DOHH2 (cell line): ENCODE results near the gene CEP19.
A peak's percentile ranks its signal among the peaks of the same experiment; 100 is the strongest.

ENCODE experiments used
- H3F3A ChIP-seq: fragments of 200-600 bp; sonication (generic), shearing (Covaris generic); 2 replicates; pipeline ENCODE4 v1.6.0; 2016; ENCODE audit warnings: antibody characterized with exemption, mild to moderate bottlenecking; ENCODE audit not compliant: control insufficient read depth, insufficient read depth
- H3K27ac ChIP-seq: fragments of 200-600 bp; sonication (generic); 2 replicates; pipeline ENCODE4 v1.5.1; 2014; ENCODE audit warnings: low read depth, mild to moderate bottlenecking, low read length, moderate library complexity
- H3K27me3 ChIP-seq: fragments of 200-600 bp; sonication (generic); 2 replicates; pipeline ENCODE4 v1.6.1; 2014; ENCODE audit warnings: mild to moderate bottlenecking, low read length, mixed read lengths; ENCODE audit not compliant: control insufficient read depth
- H3K36me3 ChIP-seq: fragments of 200-600 bp; sonication (generic); 2 replicates; pipeline ENCODE4 v1.6.1; 2014; ENCODE audit warnings: mild to moderate bottlenecking, low read length, moderate library complexity, mixed read lengths; ENCODE audit not compliant: control insufficient read depth
- H3K4me1 ChIP-seq: fragments of 200-600 bp; sonication (generic); 2 replicates; pipeline ENCODE4 v1.6.1; 2014; ENCODE audit warnings: mild to moderate bottlenecking, low read length, mixed read lengths; ENCODE audit not compliant: control insufficient read depth
- H3K4me2 ChIP-seq: fragments of 200-600 bp; sonication (generic); 2 replicates; pipeline ENCODE4 v1.6.0; 2014; ENCODE audit warnings: mild to moderate bottlenecking, low read length, moderate library complexity
- H3K4me3 ChIP-seq: fragments of 200-600 bp; sonication (generic); 2 replicates; pipeline ENCODE4 v1.5.1; 2014; ENCODE audit warnings: mild to moderate bottlenecking, low read length, mixed read lengths
- H3K79me2 ChIP-seq: fragments of 200-600 bp; sonication (generic); 2 replicates; pipeline ENCODE4 v1.6.1; 2014; ENCODE audit warnings: mild to moderate bottlenecking, low read length, mixed read lengths; ENCODE audit not compliant: control insufficient read depth
- H3K9me2 ChIP-seq: fragments of 200-600 bp; sonication (generic); replicated peaks from 2 replicates; pipeline ENCODE4 v1.6.1; 2014; ENCODE audit warnings: mild to moderate bottlenecking, low read length, mixed read lengths; ENCODE audit not compliant: control insufficient read depth
- H3K9me3 ChIP-seq: fragments of 200-600 bp; sonication (generic); 2 replicates; pipeline ENCODE4 v1.6.1; 2014; ENCODE audit warnings: antibody characterized with exemption, low read length, mixed read lengths; ENCODE audit not compliant: control insufficient read depth, insufficient read depth
- H4K20me1 ChIP-seq: fragments of 200-600 bp; sonication (generic); 2 replicates; pipeline ENCODE4 v1.6.0; 2014; ENCODE audit warnings: low read depth, mild to moderate bottlenecking, antibody characterized with exemption, low read length, moderate library complexity; ENCODE audit not compliant: control insufficient read depth, insufficient read depth
- EZH2phosphoT487 ChIP-seq: fragments of 200-600 bp; sonication (generic); IDR thresholded peaks from 2 replicates; pipeline ENCODE4 v1.6.1; 2017; ENCODE audit warnings: borderline replicate concordance, mild to moderate bottlenecking, antibody characterized with exemption, low read length, moderate library complexity, mixed read lengths
- TF ChIP-seq, protein P1 (sequence below): fragments of 200-600 bp; sonication (generic); IDR thresholded peaks from one replicate; pipeline ENCODE4 v1.5.1; 2014; ENCODE audit warnings: antibody characterized with exemption, mild to moderate bottlenecking, low read depth, low read length; ENCODE audit not compliant: poor library complexity, severe bottlenecking

The CEP19 gene

GRCh38 chr3:196684548-196685407, 27.3 kb downstream of the CEP19 start:
- no peaks in the 10 kb centered on the region for H3F3A ChIP-seq
- H3K79me2 ChIP-seq = no peaks in the 10 kb centered on the region
- H4K20me1 ChIP-seq = no peaks in the 10 kb centered on the region
- TF ChIP-seq EZH2phosphoT487 = no peak
- TF ChIP-seq, protein P1, sequence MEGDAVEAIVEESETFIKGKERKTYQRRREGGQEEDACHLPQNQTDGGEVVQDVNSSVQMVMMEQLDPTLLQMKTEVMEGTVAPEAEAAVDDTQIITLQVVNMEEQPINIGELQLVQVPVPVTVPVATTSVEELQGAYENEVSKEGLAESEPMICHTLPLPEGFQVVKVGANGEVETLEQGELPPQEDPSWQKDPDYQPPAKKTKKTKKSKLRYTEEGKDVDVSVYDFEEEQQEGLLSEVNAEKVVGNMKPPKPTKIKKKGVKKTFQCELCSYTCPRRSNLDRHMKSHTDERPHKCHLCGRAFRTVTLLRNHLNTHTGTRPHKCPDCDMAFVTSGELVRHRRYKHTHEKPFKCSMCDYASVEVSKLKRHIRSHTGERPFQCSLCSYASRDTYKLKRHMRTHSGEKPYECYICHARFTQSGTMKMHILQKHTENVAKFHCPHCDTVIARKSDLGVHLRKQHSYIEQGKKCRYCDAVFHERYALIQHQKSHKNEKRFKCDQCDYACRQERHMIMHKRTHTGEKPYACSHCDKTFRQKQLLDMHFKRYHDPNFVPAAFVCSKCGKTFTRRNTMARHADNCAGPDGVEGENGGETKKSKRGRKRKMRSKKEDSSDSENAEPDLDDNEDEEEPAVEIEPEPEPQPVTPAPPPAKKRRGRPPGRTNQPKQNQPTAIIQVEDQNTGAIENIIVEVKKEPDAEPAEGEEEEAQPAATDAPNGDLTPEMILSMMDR = peak; percentile 83
- H3K4me2 ChIP-seq = peak overlapping the region; percentile 42
- 0 out of 2 replicates have a peak overlapping the region, but pooled peaks have one; percentile 8 for H3K27ac ChIP-seq
- H3K4me1 ChIP-seq = peaks cover 21% of the 10 kb centered on the region
- H3K9me3 ChIP-seq = no peaks in the 10 kb centered on the region
- peak overlapping the region; percentile 23 for H3K4me3 ChIP-seq
- H3K36me3 ChIP-seq = no peaks in the 10 kb centered on the region
- peaks cover 3% of the 10 kb centered on the region; the same call in 1 of the 2 replicates for H3K27me3 ChIP-seq
- no peaks in the 10 kb centered on the region for H3K9me2 ChIP-seq

DNA sequence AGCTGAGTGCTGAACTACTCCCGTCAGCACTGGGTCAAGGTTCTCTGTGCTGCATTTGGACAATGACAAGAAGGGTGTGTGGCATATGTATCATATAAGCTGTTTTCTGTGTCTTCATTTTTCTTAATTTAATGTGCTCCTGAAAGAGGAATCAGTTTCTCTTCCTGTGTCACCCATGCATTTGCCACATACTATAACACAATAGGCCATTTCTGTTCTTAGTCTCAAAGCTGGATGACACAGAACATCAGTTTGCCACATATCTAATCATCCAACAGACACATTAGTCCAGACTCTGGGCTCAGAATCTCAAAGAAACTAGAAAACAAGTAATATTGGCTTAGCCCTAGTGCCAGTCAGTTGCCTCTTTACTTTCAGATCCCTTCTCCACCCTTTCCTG, 34.1 kb downstream of the CEP19 start:
- Histone ChIP-seq H3K4me3 (no peak overlapping the region), H3K9me2 (no peaks in the 10 kb centered on the region), H3K27ac (no peak overlapping the region), H3F3A (no peaks in the 10 kb centered on the region), H3K4me1 (no peaks in the 10 kb centered on the region), H3K79me2 (no peaks in the 10 kb centered on the region), H3K9me3 (no peaks in the 10 kb centered on the region), H3K36me3 (no peaks in the 10 kb centered on the region), H3K4me2 (no peak overlapping the region), H4K20me1 (no peaks in the 10 kb centered on the region), H3K27me3 (peaks cover 19% of the 10 kb centered on the region)
- TF ChIP-seq EZH2phosphoT487 = no peak
- TF ChIP-seq, protein P1 = no peak

DNA sequence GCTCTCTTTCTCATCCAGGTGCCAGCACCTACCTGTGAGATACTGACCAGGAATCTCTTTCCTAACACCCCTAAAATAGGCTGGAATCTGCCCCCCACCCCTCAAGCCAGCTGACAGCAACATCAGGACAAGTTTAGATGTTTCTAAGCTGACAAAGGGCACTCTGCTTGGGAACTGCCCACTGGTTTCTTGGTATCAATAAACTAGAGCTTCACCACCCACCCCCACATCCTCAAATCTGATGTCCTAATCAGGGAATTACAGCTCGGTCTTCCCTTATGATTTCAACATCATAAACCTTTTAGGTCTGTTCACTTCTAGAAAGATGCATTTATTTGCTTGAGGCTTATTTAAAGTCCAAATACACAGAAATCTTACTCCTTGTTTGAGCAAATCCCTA, 34.7 kb downstream of the CEP19 start:
- H4K20me1 ChIP-seq = no peaks in the 10 kb centered on the region
- peaks cover 19% of the 10 kb centered on the region for H3K27me3 ChIP-seq
- no peak overlapping the region for H3K4me3 ChIP-seq
- H3K4me2 ChIP-seq = no peak overlapping the region
- no peaks in the 10 kb centered on the region for H3K36me3 ChIP-seq
- H3K9me2 ChIP-seq = no peaks in the 10 kb centered on the region
- no peaks in the 10 kb centered on the region for H3K79me2 ChIP-seq
- TF ChIP-seq, protein P1 = no peak
- no peak for TF ChIP-seq EZH2phosphoT487
- H3F3A ChIP-seq = no peaks in the 10 kb centered on the region
- no peak overlapping the region for H3K27ac ChIP-seq
- no peaks in the 10 kb centered on the region for H3K9me3 ChIP-seq
- no peaks in the 10 kb centered on the region for H3K4me1 ChIP-seq
